NCI-H187 (cell line): ENCODE results near the gene CACNA1I.

Experiments used
- DNase-seq, 2 experiments: peaks; one replicate each; lab custom pipeline; 2025; lab: John Stamatoyannopoulos, UW

Gene CACNA1I

GRCh38 chr22:39623603-39624500 is 53.3 kb downstream of the CACNA1I start:
- DNase-seq = no peak

GRCh38 chr22:39624501-39624821 is 53.9 kb downstream of the CACNA1I start:
- no peak for DNase-seq

- DNase-seq = no peak
These were observed 55.3 kb downstream of the CACNA1I start for GRCh38 chr22:39625569-39626537.

- no peak for DNase-seq
These were observed 56.7 kb downstream of the CACNA1I start for GRCh38 chr22:39627208-39627607.

- no peak for DNase-seq
These were observed 57.5 kb downstream of the CACNA1I start for GRCh38 chr22:39627865-39628562.

GRCh38 chr22:39628563-39629080 is 58.1 kb downstream of the CACNA1I start:
- DNase-seq = no peak

- no peak for DNase-seq
These were observed 59.3 kb downstream of the CACNA1I start for GRCh38 chr22:39629851-39630250.

- no peak for DNase-seq
These were observed 60.2 kb downstream of the CACNA1I start for GRCh38 chr22:39630721-39631120.

GRCh38 chr22:39631381-39632286 is 61.1 kb downstream of the CACNA1I start:
- no peak for DNase-seq

GRCh38 chr22:39634530-39635405 is 64.2 kb downstream of the CACNA1I start:
- DNase-seq = no peak

GRCh38 chr22:39635719-39636118 is 65.2 kb downstream of the CACNA1I start:
- no peak for DNase-seq

GRCh38 chr22:39638958-39639357 is 68.4 kb downstream of the CACNA1I start:
- no peak for DNase-seq

- DNase-seq = no peak
These were observed 71.2 kb downstream of the CACNA1I start for GRCh38 chr22:39641660-39642310.

- no peak for DNase-seq
These were observed 72.9 kb downstream of the CACNA1I start for GRCh38 chr22:39643311-39644083.

GRCh38 chr22:39645532-39645931 is 75.0 kb downstream of the CACNA1I start:
- DNase-seq = no peak

- no peak for DNase-seq
These were observed 76.0 kb downstream of the CACNA1I start for GRCh38 chr22:39646398-39647063.

GRCh38 chr22:39647836-39648629 is 77.5 kb downstream of the CACNA1I start:
- DNase-seq = no peak
